GM19397 (cell line): ENCODE data around the gene FCN3.
"Not testable (repeated sequence)": the region's sequence is repeated elsewhere in the genome, so short reads cannot be mapped to it uniquely, and the experiment has no call there.

Experiments
- ATAC-seq: cut with Tn5 transposase; IDR thresholded peaks from one replicate; pipeline ENCODE4 v1.9.1; 2021; ENCODE audit warnings: mild to moderate bottlenecking, moderate library complexity; ENCODE audit not compliant: unreplicated experiment

The FCN3 gene

DNA sequence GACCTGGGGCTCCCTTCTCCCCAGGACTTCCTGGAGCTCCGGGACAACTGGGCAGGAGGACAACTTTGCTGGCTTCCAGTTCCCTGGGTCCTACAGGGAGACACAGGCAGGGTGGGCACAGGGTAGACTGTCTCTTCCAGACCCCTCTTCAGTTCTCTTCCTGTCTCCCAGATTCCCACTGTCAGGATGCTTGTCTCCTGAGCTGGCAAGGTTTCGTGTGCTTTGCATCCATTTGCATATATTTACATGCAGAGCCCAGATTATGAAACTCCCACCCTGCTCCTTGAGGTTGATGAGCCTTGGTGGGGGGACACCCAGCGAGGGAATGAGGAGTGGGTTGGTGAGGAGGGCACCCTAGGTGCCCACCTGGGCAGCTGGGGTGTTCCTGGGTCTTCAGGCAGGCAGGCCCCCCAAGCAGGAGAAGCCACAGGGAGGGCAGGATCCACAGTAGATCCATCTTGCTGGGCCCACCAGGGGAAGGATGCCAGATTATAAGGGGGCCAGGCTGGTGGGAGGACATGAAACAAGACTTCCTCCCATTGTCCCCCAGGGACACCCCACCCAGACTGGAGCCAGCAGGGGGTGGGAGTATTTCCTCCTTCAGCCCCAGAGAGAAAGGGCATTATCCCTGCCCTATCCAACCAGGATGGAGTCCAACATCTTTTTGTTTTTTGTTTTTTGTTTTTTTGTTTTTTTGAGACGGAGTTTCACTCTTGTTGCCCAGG is at the start of gene FCN3:
FCN3 (minus strand) TSS at position 463 of the 725 bp plus-strand sequence; CDS start at position 457, 6 bp downstream.
- ATAC-seq: no peak

DNA sequence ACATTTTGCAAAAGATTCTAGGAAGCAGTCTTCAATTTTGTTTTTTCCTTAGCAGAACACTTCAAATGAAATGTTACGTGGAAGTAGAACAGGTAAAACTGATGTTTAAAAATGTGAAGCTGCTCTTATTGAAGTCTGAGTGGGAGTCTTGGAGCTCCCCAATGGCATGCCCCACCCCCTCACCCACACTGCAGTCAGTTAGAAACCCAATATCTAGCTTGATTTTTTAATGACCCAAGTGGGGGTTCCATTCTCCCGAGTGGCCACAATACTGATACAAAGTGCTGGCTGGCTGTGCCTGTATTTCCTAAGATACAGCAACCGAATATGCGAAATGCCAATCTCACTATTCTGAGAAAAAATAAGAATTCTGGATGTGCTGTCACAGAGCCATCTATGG is 49.1 kb upstream of the FCN3 start:
- ATAC-seq: no peak

DNA sequence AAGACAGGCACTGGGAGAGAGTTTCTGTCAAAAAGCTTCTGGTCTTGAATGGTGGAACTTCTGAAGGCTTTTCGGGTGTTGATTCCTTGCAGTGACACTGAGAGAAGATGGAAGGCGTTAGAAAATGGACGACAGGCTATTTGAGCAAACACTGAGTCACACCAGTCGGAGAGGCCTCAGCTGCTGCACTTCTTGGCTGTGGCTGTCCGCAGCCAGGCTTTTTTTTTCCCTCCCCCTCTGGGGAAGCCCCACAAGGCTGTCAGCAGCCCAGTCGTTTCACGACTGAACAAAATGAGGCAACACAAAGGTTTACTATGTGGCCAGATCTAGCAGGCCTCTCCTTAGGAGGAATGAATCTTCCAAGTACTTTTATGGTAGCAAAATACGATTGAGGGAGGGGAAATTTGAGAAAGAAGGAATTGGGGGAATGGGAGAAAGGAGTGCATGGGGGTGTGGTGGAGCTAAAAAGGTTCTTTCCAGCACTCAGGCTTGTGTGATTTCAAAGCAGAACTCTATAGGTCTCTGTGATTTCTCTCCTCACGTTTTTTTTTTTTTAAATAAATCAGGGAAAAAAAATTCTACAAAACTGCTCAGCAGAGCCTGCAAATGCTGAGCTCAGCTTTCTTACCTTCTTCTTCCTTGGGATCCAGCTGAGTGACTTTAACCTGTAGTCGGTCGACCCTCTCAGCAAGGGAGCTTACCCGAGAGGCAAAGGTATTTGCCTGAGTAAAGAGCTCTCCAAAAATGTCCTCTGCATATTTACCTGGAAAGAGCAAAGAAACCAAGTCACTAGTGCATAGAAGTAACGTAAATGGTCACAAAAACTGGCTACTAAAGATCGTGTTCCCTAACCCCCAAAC is 43.9 kb upstream of the FCN3 start:
- no peak for ATAC-seq

DNA sequence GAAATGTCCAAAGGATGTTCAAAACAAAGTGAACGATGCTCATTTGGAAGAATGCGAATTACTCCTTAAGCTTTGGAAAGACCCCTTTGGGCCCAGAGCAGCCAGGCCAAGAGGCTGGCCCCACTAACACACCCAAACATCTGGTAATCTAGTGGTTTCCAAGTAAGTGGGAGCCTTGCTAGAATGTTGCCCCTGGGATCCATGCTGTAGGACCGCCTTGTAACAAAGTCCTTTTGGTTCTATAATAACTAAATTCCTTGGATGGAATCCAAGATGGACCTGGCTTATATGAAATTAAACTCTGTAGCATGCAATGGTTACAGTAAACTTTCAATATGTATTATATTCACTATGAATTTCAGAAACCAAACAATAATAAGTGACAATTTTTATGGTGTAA is 43.1 kb upstream of the FCN3 start:
- ATAC-seq: no peak

DNA sequence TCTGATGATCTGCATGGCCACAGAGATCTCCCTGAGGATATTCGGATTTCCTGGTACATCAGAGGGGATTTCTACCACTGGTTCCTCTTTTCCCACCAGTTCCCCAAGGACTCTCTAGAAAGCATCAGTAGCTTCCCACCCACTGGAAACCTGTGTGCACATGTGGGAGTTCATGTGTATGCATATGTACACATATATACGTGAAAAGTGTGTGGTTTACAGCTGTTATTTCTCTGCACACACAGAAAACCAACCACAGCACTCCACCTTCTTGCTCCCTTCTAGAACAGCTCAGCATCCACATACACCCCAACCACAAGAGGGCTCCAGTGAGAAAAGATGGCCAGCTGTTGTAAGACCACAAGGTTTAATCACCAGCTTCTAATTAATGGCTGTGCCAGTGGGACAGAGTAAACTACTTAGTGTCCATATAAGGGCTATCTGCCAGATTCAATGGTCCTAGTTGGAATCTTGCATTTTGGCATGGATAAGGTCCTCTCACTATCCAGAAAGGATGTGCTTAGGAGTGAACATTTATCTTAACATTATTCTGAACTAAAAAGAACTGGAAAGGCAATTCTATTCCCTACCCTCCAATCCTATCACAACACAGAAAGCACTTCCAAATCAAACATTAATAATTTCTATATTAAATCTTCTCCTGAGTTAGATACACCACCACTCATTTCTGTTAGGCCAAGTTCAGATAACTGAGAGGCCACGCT is 41.9 kb upstream of the FCN3 start:
- ATAC-seq: no peak

DNA sequence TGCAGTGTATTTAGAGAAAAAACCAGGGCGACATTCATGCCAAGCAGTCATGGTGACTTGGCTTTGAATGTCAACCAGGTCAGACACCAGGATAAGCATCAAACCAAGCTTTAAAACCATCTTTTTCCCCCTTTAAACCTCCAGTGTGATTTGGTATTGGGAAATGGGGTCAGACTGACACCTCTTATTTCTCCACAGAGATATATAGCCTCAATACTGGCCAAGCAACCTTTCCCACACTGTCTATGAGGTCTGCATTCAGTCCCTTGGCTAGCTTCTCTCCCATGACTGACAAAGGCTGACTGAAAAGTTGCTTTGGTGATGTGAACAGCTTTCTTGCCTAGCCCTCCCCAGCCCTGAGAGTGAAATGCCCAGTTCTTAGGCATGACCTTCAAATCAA is 39.5 kb upstream of the FCN3 start:
- ATAC-seq: no peak

DNA sequence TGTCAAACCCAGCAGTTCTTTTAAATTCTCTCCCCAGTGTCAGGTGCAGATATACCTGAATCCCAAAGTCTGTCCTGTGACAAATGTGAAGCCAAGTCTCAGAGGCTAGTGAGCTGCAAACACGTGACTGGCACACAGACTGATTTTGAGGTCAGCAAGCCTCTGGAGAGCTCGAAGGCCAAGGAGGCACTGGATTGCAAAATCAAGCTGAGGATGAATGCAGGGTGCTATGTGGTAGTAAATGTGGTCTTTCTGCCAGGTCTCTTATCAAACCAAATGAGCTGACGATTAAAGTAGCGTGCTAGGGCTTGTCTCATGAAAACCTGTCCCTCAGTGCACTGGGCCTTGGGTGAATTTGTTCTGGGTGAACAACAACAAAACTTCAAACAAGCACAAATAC is 38.4 kb upstream of the FCN3 start:
- no peak for ATAC-seq

DNA sequence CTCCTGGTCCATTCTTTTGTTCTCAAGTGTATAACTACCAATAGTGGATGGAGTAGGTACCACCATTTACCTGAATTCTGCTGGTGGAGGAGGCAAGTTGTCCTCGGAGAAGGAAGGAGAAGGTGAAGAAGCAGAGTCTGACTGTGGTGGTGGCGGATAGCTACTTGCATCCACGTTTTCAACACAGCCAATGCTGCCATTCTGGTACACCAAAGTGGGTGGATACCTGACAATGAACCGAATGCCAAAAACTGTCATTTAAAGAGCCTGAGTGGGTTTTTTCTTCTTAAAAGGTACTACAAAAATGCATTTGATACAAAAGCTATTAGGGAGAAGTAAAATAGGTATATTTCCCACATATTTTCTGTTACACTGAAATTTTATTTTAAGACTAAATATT is 37.9 kb upstream of the FCN3 start:
- ATAC-seq: no peak

DNA sequence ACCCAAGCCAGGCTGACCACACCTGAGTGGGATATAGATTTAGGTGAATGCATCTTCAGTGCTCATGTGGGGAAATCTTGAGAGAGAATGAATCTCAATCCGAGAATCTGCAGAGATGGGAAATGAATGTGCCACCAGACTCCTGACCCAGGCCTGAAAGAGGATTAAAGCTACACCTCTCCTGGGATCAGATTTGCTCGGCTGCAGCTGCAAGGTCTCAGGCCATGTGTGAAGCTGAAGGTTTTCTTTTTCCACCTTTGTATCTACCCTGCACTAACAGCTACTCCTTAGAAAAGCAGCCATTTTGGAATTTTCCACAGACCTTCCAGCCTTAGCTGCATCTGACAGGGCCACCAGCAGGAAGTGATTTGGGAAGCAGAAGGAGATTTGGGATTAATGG is 36.1 kb upstream of the FCN3 start:
- ATAC-seq: no peak

DNA sequence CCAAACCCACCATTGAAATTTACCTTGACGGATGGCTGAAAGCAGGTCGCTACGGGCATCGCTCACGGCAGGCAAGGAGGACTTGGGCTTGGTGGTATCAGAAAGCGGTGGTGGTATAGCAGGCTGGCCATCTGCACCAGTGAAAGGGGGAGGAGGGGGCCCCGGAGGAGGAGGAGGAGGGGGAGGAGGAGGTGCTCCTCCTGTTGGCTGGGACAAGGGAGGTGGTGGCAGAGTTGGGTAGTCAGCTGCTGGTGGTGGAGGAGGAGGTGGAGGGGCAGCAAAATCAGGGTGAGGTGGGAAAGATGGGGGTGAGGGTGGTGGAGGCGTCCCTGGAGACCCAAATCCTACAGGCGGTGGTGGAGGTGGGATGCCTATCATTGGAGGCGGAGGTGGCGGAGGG is 35.0 kb upstream of the FCN3 start:
- no peak for ATAC-seq

DNA sequence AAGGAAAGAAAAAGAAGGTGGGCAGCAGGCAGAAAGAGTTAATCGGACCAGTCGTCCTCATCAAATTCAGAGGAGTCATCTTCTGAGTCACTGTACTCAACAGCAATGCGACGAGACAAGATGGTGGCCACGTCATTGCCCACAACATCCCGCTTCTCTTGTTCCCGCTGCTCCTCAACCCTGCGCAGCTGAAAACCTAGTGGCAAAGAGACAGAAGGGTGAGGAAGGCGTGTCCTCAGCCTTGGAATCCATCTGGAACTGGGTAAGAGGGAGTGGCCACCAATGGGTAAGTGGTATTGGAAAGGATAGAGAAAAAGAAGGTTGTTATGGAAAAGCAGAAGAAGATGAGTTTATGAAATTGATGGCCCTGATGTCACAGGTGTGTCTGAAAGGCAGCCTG is 33.5 kb upstream of the FCN3 start:
- no peak for ATAC-seq

DNA sequence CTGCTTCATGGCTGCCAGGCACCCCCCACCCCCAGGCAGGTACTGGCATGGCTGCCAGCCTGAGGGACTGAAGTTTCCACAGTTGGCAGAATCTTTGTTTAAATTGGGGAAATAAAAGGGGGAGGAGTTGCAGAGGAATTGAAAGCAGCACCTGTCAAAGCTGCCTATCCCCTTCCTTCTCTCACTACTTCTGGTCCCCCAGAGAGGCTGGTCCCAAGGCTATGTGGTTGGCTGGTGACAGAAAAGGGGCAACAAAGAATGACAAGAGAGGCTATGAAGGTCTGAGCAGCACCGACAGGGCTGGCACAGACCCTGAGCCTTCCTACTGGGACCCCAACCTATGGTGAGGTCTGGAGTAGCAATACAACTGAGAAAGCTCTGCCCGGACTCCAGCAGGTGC is 32.2 kb upstream of the FCN3 start:
- ATAC-seq: not testable (repeated sequence)

DNA sequence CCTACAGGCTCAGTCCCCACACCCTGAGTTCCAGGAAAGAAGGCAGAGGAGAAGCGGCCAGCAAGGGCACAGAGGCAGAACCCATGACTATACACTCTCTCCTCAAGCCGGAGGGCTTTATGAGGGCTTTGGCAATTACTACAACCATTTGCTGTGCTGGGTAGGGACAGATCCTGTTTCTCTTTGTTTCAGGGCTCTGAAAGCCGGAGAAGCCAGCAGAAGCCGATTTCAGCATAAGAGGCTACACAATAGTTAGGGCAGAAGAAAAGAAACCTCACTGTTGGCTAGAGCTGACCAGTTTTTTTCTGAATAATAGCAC is 31.7 kb upstream of the FCN3 start:
- ATAC-seq: no peak

DNA sequence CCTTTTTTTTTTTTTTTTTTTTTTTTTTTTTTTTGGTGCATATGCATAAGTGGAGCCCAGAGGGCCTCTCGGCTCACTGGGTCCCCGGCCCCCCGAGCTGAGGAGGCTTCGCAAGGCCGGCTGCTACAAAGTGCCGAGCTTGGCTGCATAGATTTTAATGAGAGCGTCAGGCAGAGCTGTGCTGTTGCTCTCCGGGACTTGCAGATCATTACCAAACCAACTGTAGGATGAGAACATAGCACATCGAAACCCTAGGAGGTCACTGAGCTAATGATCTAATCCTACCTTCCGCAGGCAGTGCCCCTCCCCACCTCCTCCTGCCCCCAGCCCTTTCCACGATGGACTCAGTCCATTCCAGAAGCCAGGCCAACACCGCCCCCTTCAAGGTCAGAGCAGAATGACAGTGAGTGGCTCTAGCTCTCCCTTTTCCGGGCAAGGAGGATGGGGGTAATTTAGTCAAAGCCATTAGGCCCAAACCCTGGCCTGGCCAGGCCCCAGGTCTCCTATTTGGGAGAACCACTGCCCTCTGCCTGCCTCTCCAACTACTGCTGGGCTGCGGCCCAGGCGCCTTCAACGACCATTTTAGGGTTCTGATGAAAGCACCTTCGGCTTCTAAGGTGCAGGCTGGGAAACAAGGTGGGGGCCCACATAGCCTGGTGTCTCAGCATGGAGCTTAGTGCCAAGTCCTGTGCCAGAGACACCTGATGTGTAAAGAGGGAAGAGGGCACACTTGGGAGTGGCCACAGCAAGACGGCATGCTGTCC is 31.2 kb upstream of the FCN3 start:
- ATAC-seq: not testable (repeated sequence)

DNA sequence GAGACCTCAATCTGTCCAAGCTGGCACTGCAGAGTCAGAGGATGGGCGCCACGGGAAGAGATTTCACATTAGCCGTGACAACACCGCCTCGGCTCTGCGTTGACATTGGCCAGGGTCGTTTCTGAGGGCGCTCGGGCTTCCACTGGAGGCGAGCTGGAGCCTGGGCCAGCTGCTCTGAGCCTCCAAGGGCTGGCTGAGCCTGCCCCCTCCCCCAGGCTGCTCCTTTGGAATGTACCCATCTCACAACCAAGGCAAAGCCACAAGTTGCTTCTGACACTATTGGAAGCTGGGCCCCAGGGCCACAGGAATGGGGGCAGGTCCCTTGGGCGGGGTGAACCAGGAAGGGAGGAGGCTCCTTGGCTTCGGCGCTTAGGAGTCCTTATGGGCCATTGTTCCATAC is 30.4 kb upstream of the FCN3 start:
- no peak for ATAC-seq

DNA sequence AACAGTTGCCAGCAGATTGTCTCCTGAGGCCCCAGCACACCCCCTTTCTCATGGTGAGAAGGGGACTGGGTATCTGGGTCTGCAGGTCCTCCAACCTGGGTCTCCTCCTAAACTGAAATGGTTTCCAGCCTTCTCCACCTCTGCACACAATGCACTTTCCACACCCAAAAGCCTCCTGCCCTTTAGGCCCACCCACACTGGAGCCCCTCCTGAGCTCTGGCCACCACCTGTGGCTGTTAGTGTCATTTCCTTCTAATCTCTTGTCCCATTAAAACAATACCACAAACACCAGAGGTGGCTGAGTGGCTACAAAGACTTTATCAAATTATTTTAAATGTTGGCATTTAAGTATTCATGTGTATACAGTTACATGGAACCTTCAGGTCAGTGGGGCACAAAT is 29.3 kb upstream of the FCN3 start:
- no peak for ATAC-seq

DNA sequence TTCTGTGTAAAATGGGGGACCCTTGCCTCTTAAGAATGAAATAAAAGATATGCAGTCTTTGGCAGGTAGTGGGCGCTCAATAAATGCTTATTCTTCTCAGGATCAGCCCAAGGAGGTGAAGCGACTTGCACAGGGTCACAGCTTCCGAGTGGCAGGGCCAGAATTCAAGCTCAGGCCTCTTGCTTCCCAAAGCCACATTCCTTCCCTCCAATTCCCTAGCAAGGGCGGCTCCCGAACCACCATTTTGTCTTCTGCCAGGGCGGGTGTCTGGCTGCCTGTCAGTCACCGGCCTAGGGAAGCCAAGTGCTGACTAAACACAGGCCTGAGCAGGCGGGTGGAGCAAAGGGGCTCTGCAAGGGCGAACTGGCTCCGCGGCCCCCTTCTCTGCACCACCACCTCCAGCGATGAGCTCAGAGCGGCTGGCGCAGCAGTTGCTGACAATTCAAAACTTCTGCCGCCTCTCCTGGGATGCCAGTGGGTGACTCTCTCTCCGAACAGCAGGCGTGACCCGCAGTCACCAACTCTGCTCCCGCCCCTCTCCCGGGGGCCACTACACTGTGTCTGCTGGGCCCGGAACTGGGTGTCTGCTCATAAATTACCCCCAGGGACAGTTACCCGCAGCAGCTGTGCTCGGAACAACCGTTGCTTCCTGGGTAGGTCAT is 28.6 kb upstream of the FCN3 start:
- ATAC-seq: no peak

DNA sequence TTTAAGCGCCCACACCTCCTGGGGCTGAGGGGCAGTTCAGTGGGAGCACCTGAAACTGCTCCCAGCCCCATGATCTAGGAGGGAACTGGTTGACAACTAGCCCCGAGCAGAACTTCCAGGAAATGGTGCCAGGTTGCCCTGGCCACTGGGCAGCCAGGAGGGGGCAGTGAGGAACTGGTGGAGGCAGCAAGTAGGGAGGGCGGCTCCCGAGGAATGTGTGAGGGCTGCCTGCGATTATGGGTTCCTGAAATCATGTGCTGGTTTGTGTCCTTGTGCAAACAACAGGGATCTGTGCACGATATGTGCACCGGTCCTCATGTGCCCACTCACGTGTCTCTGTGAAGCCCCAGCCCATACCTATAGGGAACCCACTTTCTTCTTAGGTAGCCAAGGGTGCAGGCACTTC is 27.7 kb upstream of the FCN3 start:
- ATAC-seq: no peak

DNA sequence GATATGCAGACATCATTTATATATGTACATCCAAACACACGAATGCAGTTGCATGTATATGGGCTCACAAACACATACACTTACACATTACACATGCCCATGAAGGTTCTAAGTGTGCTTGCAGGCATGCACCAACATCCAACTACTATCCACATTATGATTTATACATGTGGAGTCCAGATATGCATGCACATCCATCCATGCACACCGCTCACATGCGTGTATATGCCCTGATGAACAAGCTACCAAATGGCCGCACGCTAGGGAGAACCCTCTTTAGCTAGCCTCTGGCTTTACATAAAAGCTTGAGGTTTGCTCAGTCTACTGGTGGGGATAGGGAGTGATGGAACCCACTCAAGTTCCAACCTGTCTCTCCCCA is 26.3 kb upstream of the FCN3 start:
- ATAC-seq: no peak

DNA sequence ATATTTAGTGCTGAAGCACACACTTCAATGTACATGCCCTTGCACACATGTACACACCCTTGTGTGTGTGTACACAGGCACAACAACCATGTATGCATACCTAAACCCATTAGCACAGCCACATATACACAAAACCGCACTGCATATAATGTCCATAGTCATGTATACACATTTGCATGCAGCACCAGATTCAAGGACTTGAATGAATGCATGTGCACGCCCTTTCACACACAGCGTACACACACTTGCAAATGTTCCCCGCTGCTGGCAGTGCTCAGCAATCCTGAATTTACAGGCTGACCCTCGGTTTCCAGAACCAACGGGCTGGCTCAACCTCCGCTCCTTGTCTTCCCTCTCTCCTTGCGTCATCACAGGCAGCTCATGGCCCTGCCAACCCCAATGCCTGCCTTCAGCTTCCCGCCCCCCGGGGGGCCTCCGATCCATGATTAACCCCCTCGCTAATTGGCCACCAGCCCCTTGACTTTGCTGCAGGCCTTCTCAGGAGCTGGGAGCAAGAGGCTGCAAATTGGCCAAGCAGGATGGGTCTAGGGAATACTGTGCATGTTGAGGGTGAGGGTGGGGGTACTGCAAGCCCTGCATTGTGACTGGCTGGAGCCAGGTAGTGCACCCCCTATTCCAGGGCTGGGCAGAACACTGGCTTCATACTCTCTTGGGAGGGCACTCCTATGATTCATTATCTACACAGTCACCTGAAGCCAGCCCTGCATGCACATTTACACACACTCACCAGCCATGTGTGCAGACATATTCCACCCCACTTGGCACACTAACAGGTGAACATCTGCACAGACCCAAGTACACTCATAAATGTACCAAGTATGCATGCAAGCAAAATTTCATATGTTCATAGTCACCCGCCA is 25.7 kb upstream of the FCN3 start:
- no peak for ATAC-seq
